ENCODE data around the gene ALDH1L1.

ALDH1L1 gene

GRCh38 chr3:126180477-126181397 lies at the start of gene ALDH1L1:
Gene ALDH1L1, minus strand, starts transcription at chr3:126180586. Its CDS starts 19,607 bp downstream, at chr3:126160979.
- no peak for DNase-seq (ENCODE audit: low read depth)

- no peak for DNase-seq (ENCODE audit: low read depth)
Observed at GRCh38 chr3:126226374-126226773, 46.0 kb upstream of the ALDH1L1 start.

- no peak for DNase-seq (ENCODE audit: low read depth)
Observed at GRCh38 chr3:126216416-126216815, 36.0 kb upstream of the ALDH1L1 start.

GRCh38 chr3:126213379-126214028 lies 33.1 kb upstream of the ALDH1L1 start:
- no peak for DNase-seq (ENCODE audit: low read depth)

GRCh38 chr3:126212620-126213378 lies 32.4 kb upstream of the ALDH1L1 start:
- no peak for DNase-seq (ENCODE audit: low read depth)

- no peak for DNase-seq (ENCODE audit: low read depth)
Observed at GRCh38 chr3:126212250-126212619, 31.8 kb upstream of the ALDH1L1 start.

- DNase-seq (ENCODE audit: low read depth) = no peak
Observed at GRCh38 chr3:126211569-126211968, 31.2 kb upstream of the ALDH1L1 start.

- no peak for DNase-seq (ENCODE audit: low read depth)
Observed at GRCh38 chr3:126210606-126211005, 30.2 kb upstream of the ALDH1L1 start.

- DNase-seq (ENCODE audit: low read depth) = no peak
Observed at GRCh38 chr3:126209741-126210140, 29.4 kb upstream of the ALDH1L1 start.

- DNase-seq (ENCODE audit: low read depth) = no peak
Observed at GRCh38 chr3:126208606-126209256, 28.3 kb upstream of the ALDH1L1 start.

- DNase-seq (ENCODE audit: low read depth) = no peak
Observed at GRCh38 chr3:126208182-126208581, 27.8 kb upstream of the ALDH1L1 start.

GRCh38 chr3:126207166-126207565 lies 26.8 kb upstream of the ALDH1L1 start:
- DNase-seq (ENCODE audit: low read depth) = no peak

- DNase-seq (ENCODE audit: low read depth) = no peak
Observed at GRCh38 chr3:126205717-126206655, 25.6 kb upstream of the ALDH1L1 start.

GRCh38 chr3:126202680-126203079 lies 22.3 kb upstream of the ALDH1L1 start:
- no peak for DNase-seq (ENCODE audit: low read depth)

- no peak for DNase-seq (ENCODE audit: low read depth)
Observed at GRCh38 chr3:126202276-126202675, 21.9 kb upstream of the ALDH1L1 start.

GRCh38 chr3:126201168-126201567 lies 20.8 kb upstream of the ALDH1L1 start:
- no peak for DNase-seq (ENCODE audit: low read depth)

GRCh38 chr3:126200534-126200933 lies 20.1 kb upstream of the ALDH1L1 start:
- no peak for DNase-seq (ENCODE audit: low read depth)

- no peak for DNase-seq (ENCODE audit: low read depth)
Observed at GRCh38 chr3:126199256-126199655, 18.9 kb upstream of the ALDH1L1 start.

- peak; percentile 7 for DNase-seq (ENCODE audit: low read depth)
Observed at GRCh38 chr3:126197854-126198584, 17.6 kb upstream of the ALDH1L1 start.

GRCh38 chr3:126197343-126197742 lies 17.0 kb upstream of the ALDH1L1 start:
- DNase-seq (ENCODE audit: low read depth) = no peak
